MM.1S (cell line): ENCODE data around the gene MITF.

Source experiments
- CTCF ChIP-seq: fragments of 300-600 bp; sonication (generic); IDR thresholded peaks from 2 replicates; pipeline ENCODE4 v1.5.1; 2016; ENCODE audit warnings: antibody characterized with exemption, low read length, mixed read lengths
- EZH2 ChIP-seq: fragments of 300-600 bp; sonication (generic); optimal IDR thresholded peaks from 2 replicates; pipeline ENCODE3; 2017; ENCODE audit warnings: low read depth, mild to moderate bottlenecking, antibody characterized with exemption, low read length, mixed read lengths

GRCh38 chr3:69844706-69845105 is 105.4 kb downstream of the MITF start:
- TF ChIP-seq CTCF (no peak), EZH2 (no peak)
